D721Med (cell line): ENCODE data around the gene METTL26.

Source experiments
- DNase-seq: peaks from one replicate; pipeline ENCODE4 v3.0.0; 2011; ENCODE audit warnings: low spot score; ENCODE audit not compliant: insufficient read length
- FAIRE-seq: peaks from 2 replicates; lab custom pipeline; 2011; peaks lifted over from hg19 to GRCh38; lab: Jason Lieb, UNC
- CTCF ChIP-seq: IDR thresholded peaks from 2 replicates; pipeline ENCODE4 v1.5.1; 2012; ENCODE audit warnings: mild to moderate bottlenecking, control low read depth; ENCODE audit not compliant: insufficient read depth; ENCODE audit errors: missing control alignments

The METTL26 gene

DNA sequence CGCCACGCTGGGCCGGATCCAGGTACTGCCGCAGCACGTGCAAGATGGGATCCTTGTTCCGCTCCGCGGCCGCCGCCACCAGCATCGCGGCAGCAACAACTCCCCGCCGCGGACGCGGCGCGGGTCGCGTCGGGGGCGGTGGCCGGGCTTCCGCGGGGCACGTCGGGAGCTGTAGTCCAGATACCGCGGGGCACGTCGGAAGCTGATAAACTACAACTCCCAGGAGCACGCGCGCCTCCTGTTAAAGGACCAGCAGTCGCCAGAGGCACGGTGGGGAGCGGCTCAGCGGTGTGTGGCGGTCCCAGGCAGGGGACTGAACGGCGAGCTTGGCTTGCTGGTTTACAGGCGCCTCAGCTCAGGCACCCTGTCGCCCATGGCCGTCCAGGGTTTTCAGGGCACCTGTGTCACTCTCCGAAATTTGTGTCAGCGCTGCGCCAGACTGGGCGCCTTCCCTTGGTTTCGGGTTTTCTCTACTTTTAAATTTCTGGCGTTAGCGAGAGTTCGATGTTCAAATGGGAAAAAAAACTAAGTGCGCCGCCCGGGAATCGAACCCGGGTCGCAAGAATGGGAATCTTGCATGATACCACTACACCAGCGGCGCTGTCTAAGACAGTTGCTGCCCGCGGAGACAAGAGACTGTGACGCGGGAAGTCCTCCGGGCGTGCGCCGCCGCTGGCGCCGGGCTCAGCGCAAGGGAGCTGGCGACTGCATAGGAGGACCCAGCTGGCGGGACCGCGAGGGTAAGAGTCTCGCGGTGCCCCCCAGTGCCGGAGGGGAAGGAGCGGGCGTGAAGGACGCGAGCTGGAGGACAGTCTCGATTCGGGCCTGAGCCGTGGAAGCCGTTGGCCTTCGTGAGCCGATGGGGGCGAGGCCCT is at the start of gene METTL26:
Gene METTL26, minus strand, starts transcription at position 100 of the 875 bp plus-strand sequence. Its CDS starts 15 bp downstream, at position 85.
- TF ChIP-seq CTCF, result no peak
- DNase-seq (peak; percentile 98), FAIRE-seq (no peak)

GRCh38 chr16:684961-685696 is 49.0 kb upstream of the METTL26 start:
- no peak for TF ChIP-seq CTCF
- DNase-seq (no peak), FAIRE-seq (no peak)

GRCh38 chr16:684071-684794 is 48.1 kb upstream of the METTL26 start, which contains the start of gene JMJD8:
JMJD8 (minus strand) TSS chr16:684334; CDS start chr16:684319, 15 bp downstream.
- FAIRE-seq (no peak), DNase-seq (peak; percentile 99)
- no peak for TF ChIP-seq CTCF

- no peak for TF ChIP-seq CTCF
- FAIRE-seq (no peak), DNase-seq (no peak)
These were observed 47.4 kb upstream of the METTL26 start for GRCh38 chr16:683396-684070.

- TF ChIP-seq CTCF, result no peak
- no peak for FAIRE-seq
- no peak for DNase-seq
These were observed 46.6 kb upstream of the METTL26 start for GRCh38 chr16:682493-683395.
